Activated naive CD4-positive, alpha-beta T cell treated with anti-CD3 and anti-CD28 coated beads for 36 hours (primary cell): ENCODE results near the gene MRPL49. TPM values are rescaled to one million over a fixed set of nuclear protein-coding genes. Genes with fewer than 3 reads are reported as not detected.

Source experiments
- CTCF ChIA-PET: fragments of 350-600 bp; sonication (Branson Sonifier 250); formaldehyde crosslinking; loops from one replicate; lab custom pipeline; 2021; ENCODE audit warnings: antibody characterized with exemption; lab: Charles Lee
- DNase-seq: peaks from one replicate; pipeline ENCODE4 v3.0.0-alpha.2; 2020
- H3K27ac Mint-ChIP-seq: one replicate; pipeline ENCODE4 v1.8.0; 2021; ENCODE audit warnings: mild to moderate bottlenecking, mixed read lengths
- H3K27me3 Mint-ChIP-seq: one replicate; pipeline ENCODE4 v1.8.0; 2021; ENCODE audit warnings: low read depth, mixed read lengths
- H3K36me3 Mint-ChIP-seq: one replicate; pipeline ENCODE4 v1.8.0; 2021; ENCODE audit warnings: low read depth, mixed read lengths
- H3K4me1 Mint-ChIP-seq: one replicate; pipeline ENCODE4 v1.8.0; 2021; ENCODE audit warnings: low read depth, mixed read lengths
- H3K4me3 Mint-ChIP-seq: one replicate; pipeline ENCODE4 v1.8.0; 2021; ENCODE audit warnings: mild to moderate bottlenecking, moderate library complexity, mixed read lengths
- H3K9me3 Mint-ChIP-seq: one replicate; pipeline ENCODE4 v1.8.0; 2021; ENCODE audit warnings: mixed read lengths
- intact Hi-C: fragments of 100-400 bp; cut with micrococcal nuclease; formaldehyde crosslinking; loops from one replicate; pipeline ENCODE4 v1.15.1; 2023
- total RNA-seq, 2 experiments: library from RNA; stranded (reverse); gene quantifications; one replicate each; pipeline ENCODE4 v1.2.3, GENCODE V29; 2021

MRPL49 gene
- total RNA-seq, 2 experiments from 2014 or later, result 49.3 to 51.6 TPM

DNA sequence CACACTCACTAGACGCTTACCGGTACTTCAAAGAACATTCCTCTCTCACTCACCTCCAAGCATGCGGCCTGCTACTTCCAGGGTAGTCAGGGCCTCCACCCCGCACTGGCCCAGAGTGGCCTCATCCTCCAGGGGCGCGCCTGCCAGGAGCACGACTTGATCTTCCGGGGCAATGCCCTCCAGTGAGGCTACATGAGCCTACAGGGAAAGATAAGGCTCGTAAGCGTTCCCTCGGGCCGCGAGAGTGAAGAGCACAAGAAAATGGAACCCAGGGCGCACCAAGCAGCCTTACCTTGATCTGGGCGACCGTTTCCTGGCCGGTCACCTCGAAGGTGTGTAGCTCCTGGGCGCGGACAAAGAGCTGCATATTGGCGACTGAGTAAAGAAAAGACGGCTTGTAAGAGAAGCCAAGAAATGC lies 665 bp upstream of the MRPL49 start:
- CTCF ChIA-PET, result interaction anchor here (0.6 to 2.8 kb wide), 2 partner anchors 10 to 58 kb away, joined by 3 to 24 read pairs; partner anchors contain the start of gene TM7SF2
- no peaks in the 10 kb centered on the region for H3K27me3 Mint-ChIP-seq
- peak; percentile 35 for DNase-seq
- H3K9me3 Mint-ChIP-seq, result no peaks in the 10 kb centered on the region
- peak overlapping the region; percentile 99 for H3K4me3 Mint-ChIP-seq
- peak overlapping the region; percentile 99 for H3K27ac Mint-ChIP-seq
- peaks cover 40% of the 10 kb centered on the region for H3K36me3 Mint-ChIP-seq
- intact Hi-C loops, result no loop called here
- peaks cover 54% of the 10 kb centered on the region for H3K4me1 Mint-ChIP-seq

DNA sequence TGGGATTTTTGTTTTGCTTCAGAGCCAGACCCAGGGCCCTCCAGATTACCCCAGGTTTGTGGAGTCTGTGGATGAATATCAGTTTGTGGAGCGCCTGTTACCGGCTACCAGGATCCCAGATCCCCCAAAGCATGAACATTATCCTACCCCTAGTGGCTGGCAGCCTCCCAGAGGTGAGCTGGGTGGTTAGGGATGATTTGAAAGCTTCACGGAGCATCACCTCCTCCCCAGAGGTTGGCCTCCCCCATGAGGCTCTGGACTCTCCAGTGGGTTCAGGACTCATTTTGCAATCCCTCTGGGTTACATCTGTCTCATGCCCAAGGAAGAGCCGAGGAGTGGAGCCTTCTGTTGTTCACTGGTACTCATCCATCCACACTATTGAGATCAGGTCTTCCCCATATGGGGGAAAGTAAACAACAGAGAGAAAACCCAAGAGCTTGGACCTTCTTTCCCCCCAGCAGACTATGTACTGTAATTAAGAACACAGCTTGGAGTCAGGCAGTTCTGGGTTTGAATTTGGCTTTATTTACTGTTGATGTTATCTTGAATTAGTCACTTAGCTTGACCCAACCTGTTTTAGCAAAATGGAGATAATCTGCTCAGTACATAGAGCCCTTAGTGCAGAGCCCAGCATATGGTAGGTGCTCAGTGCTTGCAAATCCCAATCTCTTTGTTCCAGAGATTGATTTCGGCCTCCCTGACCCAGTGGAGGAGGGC lies 2.5 kb downstream of the MRPL49 start:
- CTCF ChIA-PET, result interaction anchor here (2.1 kb wide), 1 partner anchor 14 kb away, joined by 7 read pairs; no protein-coding TSS in a partner anchor
- Mint-ChIP-seq H3K9me3 (no peaks in the 10 kb centered on the region), H3K36me3 (peaks cover 27% of the 10 kb centered on the region), H3K4me1 (peaks cover 37% of the 10 kb centered on the region), H3K27me3 (no peaks in the 10 kb centered on the region), H3K27ac (peak overlapping the region; percentile 14), H3K4me3 (peak overlapping the region; percentile 10)
- DNase-seq, result no peak
- intact Hi-C loops, result no loop called here

DNA sequence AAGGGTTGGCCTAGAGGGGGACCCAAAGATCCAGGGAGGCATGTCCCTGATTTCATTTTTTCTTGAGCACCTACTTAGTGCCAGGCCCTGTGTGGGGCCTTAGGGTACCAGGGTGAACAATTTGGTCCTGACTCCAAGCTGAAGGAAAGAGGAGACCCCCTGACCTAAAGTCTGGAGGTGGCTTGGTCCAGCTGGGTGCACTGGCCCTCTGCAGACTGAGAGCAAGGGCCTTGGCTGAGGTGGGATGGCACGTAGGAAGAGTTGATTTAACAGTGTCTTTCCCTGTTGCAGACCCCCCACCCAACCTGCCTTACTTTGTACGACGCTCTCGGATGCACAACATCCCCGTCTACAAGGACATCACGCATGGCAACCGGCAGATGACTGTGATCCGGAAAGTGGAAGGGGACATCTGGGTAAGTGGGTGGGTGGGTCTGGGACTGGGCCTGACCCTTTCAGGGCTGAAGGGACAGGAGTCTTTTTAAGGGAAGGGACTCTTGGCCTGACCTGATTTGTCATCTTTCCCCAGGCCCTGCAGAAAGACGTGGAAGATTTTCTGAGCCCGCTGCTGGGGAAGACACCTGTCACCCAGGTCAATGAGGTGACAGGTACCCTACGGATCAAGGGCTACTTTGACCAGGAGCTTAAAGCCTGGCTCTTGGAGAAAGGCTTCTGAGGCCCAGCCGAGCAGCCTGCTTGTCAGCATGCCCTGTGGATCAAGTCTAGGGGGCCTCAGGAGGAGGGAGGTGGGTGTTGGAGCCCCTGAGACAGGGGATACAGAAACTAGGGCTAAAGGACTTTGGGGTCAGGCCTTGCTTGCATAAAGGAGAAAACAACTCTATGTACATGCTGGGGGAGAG lies 3.3 kb downstream of the MRPL49 start:
- no peak overlapping the region for H3K4me3 Mint-ChIP-seq
- H3K4me1 Mint-ChIP-seq, result peaks cover 29% of the 10 kb centered on the region
- no peaks in the 10 kb centered on the region for H3K9me3 Mint-ChIP-seq
- peaks cover 20% of the 10 kb centered on the region for H3K36me3 Mint-ChIP-seq
- no peaks in the 10 kb centered on the region for H3K27me3 Mint-ChIP-seq
- DNase-seq, result no peak
- CTCF ChIA-PET, result interaction anchor here (2.1 kb wide), 1 partner anchor 15 kb away, joined by 7 read pairs; no protein-coding TSS in a partner anchor
- peak overlapping the region; percentile 12 for H3K27ac Mint-ChIP-seq
- intact Hi-C loops, result no loop called here

DNA sequence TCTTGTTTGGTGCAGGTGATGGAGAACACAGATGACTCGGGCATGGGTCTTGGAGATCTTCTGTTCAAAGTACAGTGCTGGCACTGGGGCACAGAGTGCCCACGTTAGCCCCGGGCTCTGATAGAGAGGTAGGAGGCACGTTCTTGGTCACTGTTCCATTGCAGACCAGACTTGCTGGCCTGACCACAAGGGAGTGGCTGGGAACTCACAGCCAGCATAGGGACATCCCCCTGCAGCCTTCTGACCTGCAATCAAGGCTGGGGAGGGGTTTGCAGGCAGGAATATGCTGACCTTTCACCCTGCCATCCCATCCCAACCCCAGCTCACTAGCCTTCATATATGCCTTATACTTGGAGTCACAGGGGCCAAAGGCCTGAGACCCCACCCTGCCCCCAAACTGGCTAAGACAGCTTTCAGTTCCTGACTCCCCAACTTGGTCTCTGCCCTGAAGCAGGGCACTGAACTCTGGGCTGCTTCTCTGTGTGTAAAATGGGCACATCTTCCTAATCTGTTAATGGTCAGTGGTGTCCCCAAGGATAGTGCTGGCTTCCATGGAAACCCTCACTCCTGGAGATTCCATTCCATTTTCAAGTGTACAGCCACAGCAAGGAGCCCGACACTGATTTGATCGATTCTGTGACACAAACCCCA lies 4.6 kb downstream of the MRPL49 start:
- Mint-ChIP-seq H3K4me3 (no peak overlapping the region), H3K27me3 (no peaks in the 10 kb centered on the region), H3K9me3 (no peaks in the 10 kb centered on the region), H3K36me3 (peaks cover 15% of the 10 kb centered on the region), H3K27ac (no peak overlapping the region), H3K4me1 (peaks cover 21% of the 10 kb centered on the region)
- no peak for DNase-seq
- CTCF ChIA-PET, result no interaction called here
- intact Hi-C loops, result no loop called here

DNA sequence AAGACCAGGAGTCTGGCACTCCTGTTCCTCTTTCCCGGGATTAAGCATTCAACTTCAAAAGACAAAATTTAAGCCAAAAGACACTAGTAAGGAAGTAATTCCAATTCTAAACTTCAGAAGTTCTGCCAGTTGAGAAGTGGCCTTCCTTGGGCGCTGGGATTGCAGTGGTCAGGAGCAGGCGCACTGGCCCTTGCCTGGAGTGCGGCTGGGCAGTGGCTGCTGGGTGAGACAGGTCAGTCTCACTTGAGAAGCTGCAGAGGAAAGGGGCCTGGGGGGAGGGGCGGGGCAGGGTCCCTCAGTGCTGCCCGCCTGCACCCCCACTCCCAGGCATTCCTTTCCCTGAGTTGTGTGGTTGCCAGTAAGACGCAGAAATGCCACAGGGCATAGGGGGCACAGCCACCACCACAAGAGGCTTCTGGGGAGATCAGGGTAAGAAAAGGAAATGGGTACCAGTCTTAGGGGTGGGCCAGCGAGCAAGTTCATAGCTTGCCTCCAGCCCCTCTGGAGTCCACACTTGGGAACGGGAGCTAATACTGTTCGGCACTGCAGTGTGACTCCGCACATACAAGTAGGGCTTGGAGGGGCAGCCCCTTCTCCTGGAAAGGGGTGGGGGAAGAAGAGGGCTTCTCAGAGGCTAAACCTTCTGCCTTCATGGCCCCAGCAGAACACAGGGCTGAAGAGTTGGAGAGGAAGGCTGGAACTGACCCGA lies 5.5 kb downstream of the MRPL49 start:
- H3K4me3 Mint-ChIP-seq, result no peak overlapping the region
- H3K4me1 Mint-ChIP-seq, result peaks cover 22% of the 10 kb centered on the region
- CTCF ChIA-PET, result no interaction called here
- H3K27me3 Mint-ChIP-seq, result no peaks in the 10 kb centered on the region
- intact Hi-C loops, result no loop called here
- peaks cover 10% of the 10 kb centered on the region for H3K36me3 Mint-ChIP-seq
- H3K27ac Mint-ChIP-seq, result peak overlapping the region; percentile 13
- H3K9me3 Mint-ChIP-seq, result no peaks in the 10 kb centered on the region
- no peak for DNase-seq

DNA sequence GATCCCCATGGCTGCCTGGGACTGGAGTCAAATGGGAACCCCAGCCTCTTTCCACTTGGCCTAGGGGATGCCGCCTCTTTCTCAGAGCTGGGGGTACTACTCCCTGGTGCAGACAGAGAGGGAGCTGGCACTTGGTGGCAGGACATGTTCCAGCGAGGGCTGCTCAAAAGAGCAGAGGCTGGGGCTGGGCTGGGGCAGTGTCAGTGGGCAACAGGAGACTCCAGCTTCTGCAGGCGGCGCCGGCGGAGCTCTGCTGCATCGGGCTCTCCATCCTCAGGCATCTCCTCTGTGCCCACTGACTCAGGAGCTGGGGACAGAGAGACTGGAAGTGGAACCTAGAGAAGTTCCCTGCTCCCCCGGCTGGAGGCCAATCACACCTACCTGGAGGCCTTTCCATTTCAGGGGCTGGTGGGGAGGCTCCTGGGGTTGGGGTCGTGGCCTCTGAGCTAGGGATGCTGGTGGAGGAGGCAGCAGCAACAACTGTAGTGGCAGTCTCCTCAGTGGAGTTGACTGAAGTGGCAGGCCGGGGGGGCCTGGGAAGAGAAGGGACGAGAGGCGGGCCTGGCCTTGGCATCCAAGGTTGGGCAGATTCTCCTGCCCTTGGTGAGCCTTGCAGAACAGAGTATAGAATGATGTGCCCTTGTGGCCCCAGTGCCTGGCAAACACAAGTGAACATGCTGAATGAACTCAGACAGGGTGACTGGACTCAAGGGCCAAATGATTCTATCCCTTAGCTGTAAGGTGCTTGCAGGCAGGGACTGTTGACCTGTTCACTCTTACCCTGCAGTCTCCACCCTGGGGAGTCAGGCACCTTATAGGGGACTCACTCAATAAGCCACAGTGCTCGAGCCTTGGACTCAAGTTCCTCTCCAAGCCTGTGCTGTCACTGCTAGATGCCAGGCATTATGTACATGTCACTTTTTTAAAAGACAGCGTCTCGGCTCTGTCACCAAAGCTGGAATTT lies 6.3 kb downstream of the MRPL49 start:
- H3K4me3 Mint-ChIP-seq, result no peak overlapping the region
- H3K4me1 Mint-ChIP-seq, result peaks cover 24% of the 10 kb centered on the region
- H3K36me3 Mint-ChIP-seq, result peaks cover 11% of the 10 kb centered on the region
- peak overlapping the region; percentile 36 for H3K27ac Mint-ChIP-seq
- no peaks in the 10 kb centered on the region for H3K27me3 Mint-ChIP-seq
- CTCF ChIA-PET, result no interaction called here
- H3K9me3 Mint-ChIP-seq, result no peaks in the 10 kb centered on the region
- intact Hi-C loops, result no loop called here
- no peak for DNase-seq

DNA sequence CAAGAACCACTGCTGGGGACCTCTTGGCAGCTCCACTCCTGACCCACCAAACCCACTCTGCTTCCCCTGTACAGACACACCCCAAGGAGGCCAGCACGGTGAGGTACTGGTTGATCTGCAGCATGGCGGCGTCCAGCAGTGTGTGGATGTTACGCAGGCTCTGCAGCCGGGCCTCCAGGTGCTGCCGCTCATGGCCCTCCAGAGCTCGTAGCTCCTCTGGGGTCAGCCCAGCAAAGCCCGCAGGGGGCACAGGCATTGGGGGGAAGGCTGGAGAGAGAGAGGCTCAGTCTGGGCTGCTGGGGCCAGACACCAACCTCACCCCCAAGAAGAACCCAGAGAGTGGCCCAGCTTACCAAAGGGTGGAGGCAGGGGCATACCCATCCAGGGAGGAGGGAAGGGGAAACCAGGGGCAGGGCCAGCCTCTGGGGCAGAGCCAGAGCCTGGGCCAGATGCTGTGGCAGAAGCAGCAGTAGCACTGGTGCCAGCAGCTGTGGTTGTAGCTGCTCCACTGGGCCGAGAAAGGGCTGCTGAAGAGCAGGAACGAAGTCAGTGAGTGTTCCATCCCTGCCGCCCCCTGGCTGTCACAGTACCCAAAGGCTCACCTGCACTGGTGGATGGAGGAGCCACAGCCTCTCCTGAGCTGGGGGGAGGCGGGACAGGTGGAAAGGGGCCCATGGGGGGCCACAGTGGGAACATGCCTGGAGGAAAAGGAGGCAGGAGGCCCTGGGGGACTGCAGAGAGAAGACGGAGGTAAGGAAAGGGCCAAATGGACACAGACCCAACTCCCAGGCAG lies 7.7 kb downstream of the MRPL49 start:
- no peak for DNase-seq
- intact Hi-C loops, result loop anchor here (5.0 kb wide), 1 partner anchor 132 kb away; the partner anchor contains the start of gene POLA2
- Mint-ChIP-seq H3K36me3 (peaks cover 11% of the 10 kb centered on the region), H3K9me3 (no peaks in the 10 kb centered on the region), H3K4me3 (no peak overlapping the region), H3K4me1 (peaks cover 19% of the 10 kb centered on the region), H3K27ac (no peak overlapping the region), H3K27me3 (no peaks in the 10 kb centered on the region)
- CTCF ChIA-PET, result interaction anchor here (1.0 kb wide), 1 partner anchor 11 kb away, joined by 3 read pairs; no protein-coding TSS in a partner anchor

DNA sequence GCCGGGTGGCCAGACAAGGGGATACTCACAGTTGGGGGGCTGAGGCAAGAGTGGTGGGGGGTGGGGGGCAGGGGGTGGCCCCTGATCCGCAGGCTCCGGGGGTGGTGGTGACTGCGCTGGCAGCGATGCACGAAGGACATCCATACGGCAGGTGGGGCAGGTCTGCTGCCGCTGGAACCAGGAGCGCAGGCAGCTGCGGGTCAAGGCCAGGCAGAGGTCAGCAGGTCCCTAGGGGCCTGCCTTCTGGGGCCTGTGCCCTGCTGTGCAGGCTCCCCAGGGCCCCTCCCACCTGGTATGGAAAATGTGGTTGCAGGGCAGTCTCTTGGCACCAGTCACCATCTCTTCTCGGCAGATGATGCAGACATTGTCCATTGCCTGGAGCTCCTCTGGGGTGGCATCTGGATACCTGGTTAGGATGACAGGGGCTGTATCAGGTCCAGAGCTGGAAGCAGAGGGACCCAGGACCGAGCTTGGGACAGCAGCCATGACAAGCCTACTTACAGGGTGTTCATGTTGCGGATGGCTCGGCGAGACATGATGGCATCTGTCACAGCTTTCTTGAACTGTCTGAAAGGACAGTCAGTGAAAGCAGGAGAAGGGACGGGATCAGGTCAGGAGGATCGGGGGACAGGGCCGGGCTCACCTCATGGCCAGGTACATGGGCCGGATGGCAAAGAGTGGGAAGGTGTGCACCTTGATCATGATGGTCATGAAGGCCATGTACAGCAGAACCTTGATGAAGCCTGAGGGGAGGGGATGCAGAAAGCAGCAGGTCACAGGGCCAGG lies 8.7 kb downstream of the MRPL49 start:
- peaks cover 10% of the 10 kb centered on the region for H3K36me3 Mint-ChIP-seq
- no peaks in the 10 kb centered on the region for H3K27me3 Mint-ChIP-seq
- intact Hi-C loops, result loop anchor here (5.0 kb wide), 1 partner anchor 131 kb away; the partner anchor contains the start of gene POLA2
- peaks cover 20% of the 10 kb centered on the region for H3K4me1 Mint-ChIP-seq
- H3K27ac Mint-ChIP-seq, result no peak overlapping the region
- CTCF ChIA-PET, result interaction anchor here (0.6 to 1.0 kb wide), 2 partner anchors 13 to 31 kb away, joined by 4 read pairs; partner anchors contain the start of gene ZNHIT2
- DNase-seq, result no peak
- no peak overlapping the region for H3K4me3 Mint-ChIP-seq
- no peaks in the 10 kb centered on the region for H3K9me3 Mint-ChIP-seq

DNA sequence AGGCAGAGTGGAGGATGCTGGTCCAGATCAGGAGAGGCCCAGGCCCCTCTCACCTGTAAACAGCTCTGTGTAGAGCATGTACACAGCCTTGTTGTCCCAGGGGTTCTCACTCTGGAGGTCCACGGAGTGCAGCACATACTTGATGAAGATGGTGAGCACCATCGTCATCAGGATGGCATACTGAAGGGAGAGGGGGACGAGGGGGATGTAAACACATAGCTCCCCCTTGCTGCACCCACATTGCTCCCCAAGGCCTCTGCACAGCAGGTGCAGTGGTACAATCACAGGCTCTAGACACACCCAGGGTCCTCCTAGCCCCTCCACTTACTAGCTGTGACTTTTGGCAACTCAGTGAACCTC lies 9.3 kb downstream of the MRPL49 start:
- Mint-ChIP-seq H3K9me3 (no peaks in the 10 kb centered on the region), H3K36me3 (peaks cover 8% of the 10 kb centered on the region), H3K4me1 (peaks cover 25% of the 10 kb centered on the region), H3K27ac (no peak overlapping the region), H3K27me3 (no peaks in the 10 kb centered on the region), H3K4me3 (no peak overlapping the region)
- DNase-seq, result no peak
- CTCF ChIA-PET, result interaction anchor here (0.6 to 1.0 kb wide), 2 partner anchors 14 to 32 kb away, joined by 4 read pairs; partner anchors contain the start of gene ZNHIT2
- intact Hi-C loops, result loop anchor here (5.0 kb wide), 1 partner anchor 131 kb away; the partner anchor contains the start of gene POLA2

DNA sequence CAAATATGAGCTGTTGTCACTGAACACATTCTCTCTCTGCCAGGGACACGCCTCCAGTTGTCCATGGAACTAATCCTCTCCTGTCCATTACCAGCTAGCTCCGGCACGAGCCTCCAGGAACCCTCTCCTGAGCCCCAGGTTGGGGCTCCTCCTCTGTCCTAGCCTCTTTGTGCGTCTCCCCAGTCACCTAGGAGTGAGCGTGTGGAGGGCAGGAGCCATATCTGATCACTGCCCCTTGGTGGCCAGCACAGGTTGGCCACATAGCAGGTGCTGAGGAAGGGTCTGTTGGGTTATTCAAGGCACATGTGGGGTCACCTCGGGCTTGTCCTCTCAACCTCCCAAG lies 9.7 kb downstream of the MRPL49 start:
- no peak for DNase-seq
- Mint-ChIP-seq H3K4me3 (no peak overlapping the region), H3K9me3 (no peaks in the 10 kb centered on the region), H3K36me3 (peaks cover 7% of the 10 kb centered on the region), H3K27ac (peak overlapping the region; percentile 41), H3K27me3 (no peaks in the 10 kb centered on the region), H3K4me1 (peaks cover 29% of the 10 kb centered on the region)
- CTCF ChIA-PET, result interaction anchor here (1.0 kb wide), 1 partner anchor 14 kb away, joined by 4 read pairs; the partner anchor contains the start of gene ZNHIT2
- intact Hi-C loops, result loop anchor here (5.0 kb wide), 1 partner anchor 130 kb away; the partner anchor contains the start of gene POLA2
